ENCODE results near the gene KCTD1. TPM values are rescaled to one million over a fixed set of nuclear protein-coding genes. Genes with fewer than 3 reads are reported as not detected.

Gene KCTD1
- total and polyA plus RNA-seq, 8 donors = 7.1 to 118 (median 12.9) TPM

DNA sequence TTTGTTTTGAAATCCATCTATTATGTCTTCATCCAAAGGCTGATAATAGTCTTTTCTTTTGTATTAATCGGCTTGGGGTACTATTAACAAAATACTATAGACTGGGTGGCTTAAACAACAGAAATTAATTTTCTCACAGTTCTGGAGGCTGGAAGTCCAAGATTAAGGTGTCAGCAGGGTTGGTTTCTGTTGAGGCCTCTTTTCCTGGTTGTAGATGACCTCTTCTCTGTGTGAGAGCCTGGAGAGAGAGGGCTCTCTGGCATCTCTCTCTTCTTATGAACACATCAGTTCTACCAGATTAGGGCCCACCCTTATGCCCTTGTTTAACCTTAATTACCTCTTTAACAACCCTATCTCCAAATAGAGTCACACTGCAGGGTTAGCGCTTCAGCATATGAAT lies 14.2 kb upstream of the KCTD1 start:
- Histone ChIP-seq H3K27me3 (no peaks in the 10 kb centered on the region), H3K27ac (no peak overlapping the region), H3K4me3 (no peak overlapping the region), H3K4me1 (no peaks in the 10 kb centered on the region), H3K36me3 (no peaks in the 10 kb centered on the region), H3K9me3 (peaks cover 0 to 5% (median 0%) of the 10 kb centered on the region in 4 donors)
- TF ChIP-seq POLR2A (IDR thresholded peaks at IDR 0.05) (no peak), POLR2AphosphoS5 (IDR thresholded peaks at IDR 0.05) (no peak), EP300 (IDR thresholded peaks at IDR 0.05) (no peak)
- TF ChIP-seq, protein P1, sequence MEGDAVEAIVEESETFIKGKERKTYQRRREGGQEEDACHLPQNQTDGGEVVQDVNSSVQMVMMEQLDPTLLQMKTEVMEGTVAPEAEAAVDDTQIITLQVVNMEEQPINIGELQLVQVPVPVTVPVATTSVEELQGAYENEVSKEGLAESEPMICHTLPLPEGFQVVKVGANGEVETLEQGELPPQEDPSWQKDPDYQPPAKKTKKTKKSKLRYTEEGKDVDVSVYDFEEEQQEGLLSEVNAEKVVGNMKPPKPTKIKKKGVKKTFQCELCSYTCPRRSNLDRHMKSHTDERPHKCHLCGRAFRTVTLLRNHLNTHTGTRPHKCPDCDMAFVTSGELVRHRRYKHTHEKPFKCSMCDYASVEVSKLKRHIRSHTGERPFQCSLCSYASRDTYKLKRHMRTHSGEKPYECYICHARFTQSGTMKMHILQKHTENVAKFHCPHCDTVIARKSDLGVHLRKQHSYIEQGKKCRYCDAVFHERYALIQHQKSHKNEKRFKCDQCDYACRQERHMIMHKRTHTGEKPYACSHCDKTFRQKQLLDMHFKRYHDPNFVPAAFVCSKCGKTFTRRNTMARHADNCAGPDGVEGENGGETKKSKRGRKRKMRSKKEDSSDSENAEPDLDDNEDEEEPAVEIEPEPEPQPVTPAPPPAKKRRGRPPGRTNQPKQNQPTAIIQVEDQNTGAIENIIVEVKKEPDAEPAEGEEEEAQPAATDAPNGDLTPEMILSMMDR (IDR thresholded peaks at IDR 0.05) = no peak
- DNase-seq = no peak
- WGBS, 5 donors = 92 to 100% (median 97%) methylated on average over 2 of the region's 2 CpGs
- intact Hi-C loops (cut with DNase I; ENCODE audit: low total_unique reads) = no loop called here

DNA sequence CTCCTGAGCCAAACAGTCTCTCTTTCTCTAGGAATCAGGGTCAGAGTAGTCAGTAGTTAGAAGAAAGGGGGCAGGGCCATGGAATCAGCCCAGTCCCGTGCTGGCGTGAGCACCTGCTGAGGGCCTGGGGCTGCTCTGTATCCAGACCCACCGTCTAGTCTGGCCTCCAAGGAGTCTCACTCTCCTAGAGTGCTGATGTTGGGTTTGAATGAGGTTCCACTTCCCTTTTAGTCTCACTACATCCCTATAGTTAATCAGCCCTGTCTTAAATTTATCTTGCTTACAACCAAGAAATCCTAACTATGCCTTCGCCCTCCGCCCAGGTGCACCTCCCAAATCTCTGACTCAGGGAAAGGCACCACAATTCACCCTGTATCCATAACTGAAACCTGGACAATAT lies 13.4 kb upstream of the KCTD1 start:
- H3K4me3 ChIP-seq = no peak overlapping the region
- H3K36me3 ChIP-seq = no peaks in the 10 kb centered on the region
- intact Hi-C loops (cut with DNase I; ENCODE audit: low total_unique reads) = no loop called here
- peaks cover 0 to 5% (median 0%) of the 10 kb centered on the region in 4 donors for H3K9me3 ChIP-seq
- TF ChIP-seq EP300 (IDR thresholded peaks at IDR 0.05) (no peak), POLR2A (IDR thresholded peaks at IDR 0.05) (no peak), POLR2AphosphoS5 (IDR thresholded peaks at IDR 0.05) (no peak)
- TF ChIP-seq, protein P1 (IDR thresholded peaks at IDR 0.05) = no peak
- H3K27ac ChIP-seq = no peak overlapping the region
- WGBS, 5 donors = 91 to 98% (median 95%) methylated on average over 5 of the region's 5 CpGs
- no peak for DNase-seq
- no peaks in the 10 kb centered on the region for H3K4me1 ChIP-seq
- no peaks in the 10 kb centered on the region for H3K27me3 ChIP-seq

DNA sequence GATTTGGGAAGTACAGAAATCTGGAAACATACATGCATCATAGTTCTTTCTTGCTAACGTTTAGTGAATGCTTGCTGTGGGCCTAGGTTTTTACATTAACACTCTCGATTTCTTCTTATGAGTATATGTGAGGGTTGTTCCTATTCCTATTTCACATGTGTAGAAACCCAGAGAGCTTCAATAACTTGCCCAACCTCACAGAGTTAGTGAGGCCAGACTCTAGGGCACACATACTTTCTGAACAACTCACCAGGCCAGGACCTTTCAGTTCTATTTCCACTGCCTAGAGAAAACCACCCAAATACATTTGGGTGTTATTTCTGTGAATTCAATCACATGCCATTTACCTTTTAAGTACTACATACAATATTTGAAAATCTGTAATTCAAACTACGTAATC lies 8.2 kb upstream of the KCTD1 start:
- Histone ChIP-seq H3K4me3 (no peak overlapping the region), H3K27me3 (peaks cover 0 to 19% (median 0%) of the 10 kb centered on the region in 3 donors), H3K27ac (no peak overlapping the region), H3K9me3 (no peaks in the 10 kb centered on the region), H3K4me1 (no peaks in the 10 kb centered on the region), H3K36me3 (no peaks in the 10 kb centered on the region)
- TF ChIP-seq POLR2A (IDR thresholded peaks at IDR 0.05) = no peak
- TF ChIP-seq EP300 (IDR thresholded peaks at IDR 0.05) = no peak
- TF ChIP-seq, protein P1 (IDR thresholded peaks at IDR 0.05) = no peak
- no peak for TF ChIP-seq POLR2AphosphoS5 (IDR thresholded peaks at IDR 0.05)
- no peak for DNase-seq
- 73 to 83% (median 79%) methylated on average over 3 of the region's 3 CpGs for WGBS, 5 donors
- intact Hi-C loops (cut with DNase I; ENCODE audit: low total_unique reads) = no loop called here

DNA sequence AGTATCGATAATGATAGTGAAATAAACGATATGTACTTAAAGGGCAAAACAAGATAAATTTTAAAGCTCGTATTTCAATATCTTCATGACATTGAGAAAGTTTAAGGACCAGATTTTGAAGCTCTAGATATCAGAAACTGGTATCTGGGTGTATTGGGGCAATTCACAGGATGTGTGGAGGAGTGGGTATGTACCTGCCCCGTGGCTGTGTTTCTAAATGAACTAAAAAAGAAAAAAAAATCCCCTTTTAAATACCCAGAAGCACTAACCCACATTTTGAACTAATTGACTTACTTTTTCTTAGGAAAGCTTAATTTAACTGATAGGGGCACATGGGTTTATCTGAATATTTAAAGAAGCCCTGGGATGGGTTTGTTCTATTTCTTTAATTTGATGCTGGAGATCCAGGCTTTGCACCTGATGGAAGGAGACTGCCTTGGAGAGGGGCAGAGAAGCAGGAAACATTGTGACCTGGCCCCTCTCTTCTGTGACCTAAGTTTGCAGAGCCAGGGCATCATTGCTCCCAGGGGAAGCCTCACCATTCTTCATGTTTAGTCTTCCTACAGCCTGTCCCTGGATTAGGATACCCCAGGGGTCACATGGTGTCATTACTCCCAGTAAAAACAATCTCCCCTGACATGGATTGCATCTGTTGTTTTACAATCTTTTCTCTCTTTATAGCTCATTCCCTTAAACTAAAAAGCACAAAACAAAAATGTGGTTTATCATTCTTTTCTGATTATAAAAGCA lies 7.6 kb upstream of the KCTD1 start:
- H3K36me3 ChIP-seq = no peaks in the 10 kb centered on the region
- TF ChIP-seq POLR2AphosphoS5 (IDR thresholded peaks at IDR 0.05) = no peak
- TF ChIP-seq, protein P1 (IDR thresholded peaks at IDR 0.05) = no peak
- no peak for TF ChIP-seq EP300 (IDR thresholded peaks at IDR 0.05)
- no peak for TF ChIP-seq POLR2A (IDR thresholded peaks at IDR 0.05)
- H3K9me3 ChIP-seq = no peaks in the 10 kb centered on the region
- H3K27me3 ChIP-seq = peaks cover 0 to 25% (median 3%) of the 10 kb centered on the region in 3 donors
- intact Hi-C loops (cut with DNase I; ENCODE audit: low total_unique reads) = no loop called here
- DNase-seq = no peak
- 60 to 71% (median 65%) methylated on average over 4 of the region's 4 CpGs for WGBS, 5 donors
- H3K4me3 ChIP-seq = no peak overlapping the region
- no peak overlapping the region for H3K27ac ChIP-seq
- H3K4me1 ChIP-seq = peaks cover 2 to 4% (median 2%) of the 10 kb centered on the region in 4 donors

Data from stomach (tissue), 9 donors.